Stimulated activated naive CD4-positive, alpha-beta T cell (primary cell): ENCODE results near the gene JAG2.

ENCODE experiments used
- DNase-seq, 6 experiments: peaks; one replicate each; lab custom pipeline; 2025; lab: John Stamatoyannopoulos, UW

The JAG2 gene

GRCh38 chr14:105151084-105151837, 17.3 kb downstream of the JAG2 start:
- DNase-seq = no peak

- no peak for DNase-seq
These were observed 18.1 kb downstream of the JAG2 start for GRCh38 chr14:105150368-105151083.

- no peak for DNase-seq
These were observed 18.6 kb downstream of the JAG2 start for GRCh38 chr14:105150026-105150367.

GRCh38 chr14:105149146-105149781, 19.3 kb downstream of the JAG2 start:
- DNase-seq = no peak

DNA sequence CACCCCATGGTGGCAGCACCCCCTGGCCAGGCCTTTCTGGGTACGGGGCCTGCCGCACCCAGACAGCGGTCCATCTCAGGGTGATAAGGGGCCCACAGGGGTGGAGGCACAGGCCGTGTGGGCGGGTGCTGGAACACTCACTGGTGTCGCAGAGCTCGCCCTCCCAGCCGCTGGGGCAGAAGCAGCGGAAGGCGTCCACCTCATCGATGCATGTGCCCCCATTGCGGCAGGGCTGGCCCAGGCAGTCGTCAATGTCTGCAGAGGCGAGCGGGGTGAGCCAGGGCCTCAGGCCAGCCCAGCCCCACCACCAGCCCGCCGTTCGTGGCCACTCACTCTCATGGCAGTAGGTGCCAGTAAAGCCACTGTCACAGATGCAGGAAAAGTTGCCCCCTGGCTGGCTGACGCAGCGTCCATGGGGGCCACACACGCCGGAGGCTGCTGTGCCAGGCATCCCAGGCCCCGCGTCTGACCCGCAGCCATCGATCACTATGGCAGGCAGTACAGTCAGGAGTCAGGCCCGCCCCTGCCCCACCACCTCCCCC, 19.9 kb downstream of the JAG2 start:
- no peak for DNase-seq

GRCh38 chr14:105147671-105148603, 20.6 kb downstream of the JAG2 start:
- no peak for DNase-seq

DNA sequence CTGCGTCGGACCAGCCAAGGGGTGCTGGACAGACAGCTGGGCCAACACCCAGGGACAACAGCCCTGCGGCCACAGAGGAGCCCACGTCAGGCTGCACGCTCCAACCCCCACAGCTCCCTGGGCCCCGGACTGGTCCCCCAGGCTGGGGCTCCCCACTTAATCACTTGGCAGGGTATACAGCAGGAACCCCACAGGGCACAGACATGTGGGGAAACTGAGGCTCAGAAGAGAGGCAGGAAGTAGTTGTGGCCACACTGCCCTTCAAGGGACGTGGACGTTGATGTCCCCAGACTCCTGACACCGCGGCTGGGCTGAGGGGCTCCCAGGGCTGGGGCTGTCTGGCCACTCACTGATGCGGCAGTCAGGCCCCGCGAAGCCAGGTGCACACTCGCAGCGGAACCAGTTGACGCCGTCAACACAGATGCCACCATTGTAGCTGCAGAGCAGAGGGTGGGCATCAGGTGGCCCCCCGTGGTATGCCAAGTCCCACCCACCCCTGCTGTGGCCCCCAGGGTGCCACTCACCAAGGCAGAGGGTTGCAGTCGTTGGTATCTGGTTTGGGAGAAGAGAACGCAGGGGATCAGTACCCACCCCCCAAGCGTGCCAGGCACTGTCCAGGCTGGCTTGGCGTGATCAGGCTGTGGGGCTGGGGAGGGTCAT, 21.5 kb downstream of the JAG2 start:
- DNase-seq = no peak

DNA sequence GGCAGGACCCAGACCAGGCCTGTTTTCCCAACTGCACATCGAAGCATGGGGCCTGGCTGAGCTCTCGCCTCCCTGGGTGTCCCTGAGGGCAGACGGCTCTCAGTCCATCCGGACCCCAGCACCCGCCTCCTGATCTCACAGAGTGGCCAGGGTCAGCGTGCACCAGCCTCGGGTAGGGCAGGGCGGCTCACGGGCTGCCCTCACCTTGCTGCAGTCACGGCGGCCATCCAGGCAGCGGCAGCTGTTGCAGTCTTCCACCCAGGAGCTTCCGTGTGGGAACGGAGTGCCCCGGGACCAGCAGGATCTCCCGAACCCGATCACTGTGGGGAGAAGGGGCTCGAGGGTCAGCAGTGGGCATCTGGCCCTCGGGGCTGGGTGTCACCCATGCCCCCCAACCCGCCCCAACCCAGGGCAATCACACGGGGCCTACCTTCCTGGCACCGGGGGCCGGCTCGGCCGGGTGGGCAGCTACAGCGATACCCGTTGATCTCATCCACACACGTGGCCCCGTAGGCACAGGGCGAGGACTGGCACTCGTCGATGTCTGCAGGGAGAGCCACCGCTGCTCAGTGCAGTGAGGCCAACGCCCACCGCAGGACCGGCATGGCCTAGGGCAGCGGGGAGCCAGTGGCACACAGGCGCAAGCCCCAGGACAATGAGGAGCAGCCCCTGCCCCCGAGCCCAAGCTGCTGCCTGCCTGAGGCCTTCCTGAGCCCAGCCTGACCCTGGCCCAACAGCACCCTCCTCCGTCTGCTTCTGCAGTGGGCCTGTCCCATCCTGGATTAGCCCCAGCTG, 22.2 kb downstream of the JAG2 start:
- no peak for DNase-seq

DNA sequence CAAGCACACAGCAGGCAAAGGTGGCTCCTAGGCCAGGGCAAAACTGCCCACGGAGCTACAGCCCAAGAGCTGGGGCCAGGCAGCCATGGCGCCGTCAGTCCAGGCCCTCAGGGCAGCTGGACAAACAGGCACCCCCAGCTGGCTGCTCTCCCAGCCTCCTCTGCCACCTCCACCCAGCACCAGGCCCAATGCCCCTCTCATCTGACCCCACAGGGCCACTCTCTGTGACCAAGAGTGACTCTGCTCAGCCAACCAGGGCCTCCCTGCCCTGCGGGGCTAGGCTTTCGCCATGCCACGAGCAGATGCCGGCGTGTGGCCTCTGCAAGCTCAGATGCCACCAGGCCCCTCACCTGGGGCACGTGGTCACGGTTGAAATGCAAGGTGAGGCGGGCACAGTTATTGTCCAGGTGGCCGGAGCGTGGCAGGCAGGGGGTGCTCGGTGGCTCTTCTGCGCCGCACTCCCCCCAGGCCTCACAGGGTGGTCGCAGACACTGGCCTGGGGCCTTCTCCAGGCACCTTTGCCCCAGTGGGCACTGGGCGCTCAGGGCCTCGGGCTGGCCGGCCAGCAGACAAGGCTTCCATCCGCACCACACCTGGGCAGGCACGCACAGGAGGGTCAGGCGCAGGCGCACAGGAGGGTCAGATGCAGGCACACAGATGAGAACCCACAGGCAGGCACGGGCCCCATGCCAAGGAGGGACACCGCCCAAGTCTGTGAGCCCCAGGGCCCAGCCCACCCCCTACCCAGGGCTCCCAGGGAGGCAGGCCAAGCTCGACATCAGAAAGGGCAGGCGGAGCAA, 23.0 kb downstream of the JAG2 start:
- no peak for DNase-seq

- no peak for DNase-seq
These were observed 23.8 kb downstream of the JAG2 start for GRCh38 chr14:105144666-105145380.

DNA sequence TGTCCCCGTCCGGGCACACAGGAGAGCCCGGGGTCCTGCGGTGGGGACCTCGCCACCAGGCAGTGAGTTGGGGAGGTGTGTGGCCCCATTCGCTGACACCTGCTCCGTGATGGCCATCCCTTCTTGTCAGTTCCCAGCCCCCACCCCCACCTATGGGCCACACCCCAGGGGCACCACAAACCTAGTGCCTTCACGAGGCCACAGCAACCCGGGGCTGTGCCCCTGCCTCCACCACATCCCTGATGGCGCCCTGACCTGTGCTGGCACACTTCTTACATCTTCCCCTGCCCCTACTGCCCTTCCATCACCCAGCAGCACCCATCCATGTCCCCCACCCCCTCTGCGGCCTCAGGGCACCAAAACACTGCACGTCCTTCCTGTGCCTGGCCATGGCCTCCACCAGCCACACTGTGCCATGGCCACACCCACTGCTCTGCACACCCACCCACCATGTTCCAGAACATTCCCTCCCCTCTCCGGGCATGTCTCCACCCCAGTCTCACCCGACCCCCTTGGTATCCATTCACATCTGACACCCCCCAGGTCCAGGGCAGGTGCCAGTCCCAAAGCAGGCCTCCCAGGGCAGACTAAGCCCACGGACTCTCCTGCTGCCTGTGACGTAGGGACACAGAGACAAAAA, 24.4 kb downstream of the JAG2 start:
- no peak for DNase-seq

DNA sequence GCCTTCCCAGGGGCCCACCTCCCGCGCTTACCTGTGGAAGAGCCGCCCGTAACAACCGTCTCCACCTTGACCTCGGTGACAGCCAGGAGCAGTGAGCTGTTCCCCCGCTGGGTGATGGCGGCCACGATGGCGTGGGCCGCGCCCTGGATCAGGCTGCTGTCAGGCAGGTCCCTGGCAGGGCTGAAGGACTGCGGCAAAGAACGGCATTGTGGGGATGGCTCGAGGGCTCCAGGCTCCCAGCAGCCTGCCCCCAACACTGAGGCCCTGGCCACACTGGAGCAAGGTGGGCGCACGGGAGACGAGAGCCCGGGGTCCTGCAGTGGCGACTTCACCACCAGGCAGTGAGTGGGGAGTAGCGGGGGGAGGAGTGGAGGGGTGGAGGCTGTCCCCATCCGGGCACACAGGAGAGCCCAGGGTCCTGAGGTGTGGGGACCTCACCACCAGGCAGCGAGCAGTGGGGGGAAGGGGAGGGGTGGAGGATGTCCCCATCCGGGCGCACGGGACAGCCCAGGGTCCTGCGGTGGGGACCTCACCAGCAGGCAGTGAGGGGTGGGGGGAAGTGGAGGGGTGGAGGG, 25.0 kb downstream of the JAG2 start:
- DNase-seq = no peak

GRCh38 chr14:105142651-105143450, 25.7 kb downstream of the JAG2 start:
- no peak for DNase-seq

DNA sequence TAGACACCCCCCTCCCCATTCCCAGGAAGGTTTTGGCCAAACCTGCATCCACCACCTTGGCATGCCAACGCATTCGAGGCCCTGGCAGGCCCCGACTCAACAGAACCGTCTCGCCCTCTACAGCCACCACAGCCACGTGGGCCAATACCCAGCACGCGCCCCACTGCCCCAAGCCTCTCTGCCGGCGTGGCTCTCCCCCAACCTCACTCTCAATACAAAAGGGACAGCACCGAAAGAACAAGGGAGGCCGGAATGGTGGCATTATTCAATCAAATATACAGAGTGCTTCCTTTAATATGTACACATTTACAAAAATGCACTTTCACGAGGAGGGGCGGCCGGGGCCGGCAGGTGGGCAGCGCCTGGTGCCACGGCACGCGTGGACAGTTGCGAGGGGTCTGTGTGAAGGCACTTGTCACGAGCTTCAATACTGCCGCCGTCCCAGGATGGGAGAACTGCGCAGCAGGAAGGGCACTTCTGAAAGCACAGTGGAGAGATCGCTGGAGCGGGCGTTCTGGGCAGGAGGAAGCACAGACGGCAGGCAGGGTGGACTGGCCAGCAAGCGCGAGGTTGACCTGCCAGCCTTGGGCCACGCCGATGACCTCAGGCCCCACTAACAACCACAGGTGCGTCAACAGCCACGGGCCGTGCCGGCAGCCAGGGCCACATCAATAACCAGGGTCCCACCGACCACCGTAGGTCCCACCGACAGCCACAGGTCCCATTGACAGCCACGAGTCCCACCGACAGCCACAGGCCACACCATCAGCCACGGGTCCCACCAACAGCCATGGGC, 26.9 kb downstream of the JAG2 start:
- no peak for DNase-seq

GRCh38 chr14:105141026-105141425, 27.6 kb downstream of the JAG2 start:
- no peak for DNase-seq

- DNase-seq = no peak
These were observed 28.0 kb downstream of the JAG2 start for GRCh38 chr14:105140581-105140980.
